ENCODE measurements around the gene FARSA. TPM values are rescaled to one million over a fixed set of nuclear protein-coding genes. Genes with fewer than 3 reads are reported as not detected.
A peak's percentile ranks its signal among the peaks of the same experiment; 100 is the strongest.

FARSA gene
- total and polyA plus RNA-seq, 2 of the 13 experiments (the other 11 are each of a cell fraction or from before 2014, with no cell fraction given), result 25.9 to 72.0 TPM

GRCh38 chr19:12890787-12891552 lies 42.5 kb downstream of the FARSA start, which contains the start of gene GCDH:
Gene GCDH, plus strand, starts transcription at chr19:12891160. Its CDS starts 145 bp downstream, at chr19:12891305.
- under 1% methylated on average over 28 of the region's 49 CpGs for WGBS (ENCODE audit: low lambda C conversion rate)
- Histone ChIP-seq H3K9me3 (ENCODE audit: low read length) (no peaks in the 10 kb centered on the region), H3K9ac (ENCODE audit: insufficient read depth, low read depth, low read length) (peak within 1 kb of the TSS; percentile 80), H3K4me3 (replicated peaks in 1 of 3; ENCODE audit: insufficient read depth in 1 of 3, low read depth in 2 of 3, low read length in 3 of 3) (peak within 1 kb of the TSS; percentile 67 to 95 (median 94)), H3K27me3 (ENCODE audit: control insufficient read depth in 1 of 2, insufficient read depth in 2 of 2, low read length in 2 of 2) (peaks cover 0 to 15% of the 10 kb centered on the region in 2 experiments; a peak in 3 of 5 replicates), H3K79me2 (ENCODE audit: insufficient read depth, low read length) (peaks cover 8% of the 10 kb centered on the region), H3K4me1 (ENCODE audit: insufficient read depth, low read length) (peaks cover 43% of the 10 kb centered on the region), H2AFZ (ENCODE audit: low read length) (no peak within 1 kb of the TSS), H4K20me1 (ENCODE audit: insufficient read depth, low read length) (no peaks in the 10 kb centered on the region), H3K4me2 (ENCODE audit: low read depth, low read length) (peak within 1 kb of the TSS; percentile 97), H3K36me3 (replicated peaks in 1 of 2; ENCODE audit: control insufficient read depth in 1 of 2, insufficient read depth in 2 of 2, low read length in 2 of 2) (peaks cover 8 to 15% of the 10 kb centered on the region in 2 experiments; a peak in 4 of 5 replicates), H3K27ac (ENCODE audit: extremely low read length, insufficient read depth, low read length) (peak within 1 kb of the TSS; percentile 84)
- CTCF ChIA-PET (ENCODE audit: low intra/inter-chr PET ratio, low total read pairs), result no interaction called here
- DNase-seq (ENCODE audit: low spot score) (peak; percentile 99), FAIRE-seq (peak; percentile 99), ATAC-seq (peak; percentile 94)
- POLR2A ChIA-PET, result interaction anchor here (0.5 to 2.2 kb wide), 22 partner anchors 9 to 1141 kb away, joined by 3 to 26 read pairs (median 6); partner anchors contain the start of genes DHPS, DNASE2, FARSA and GADD45GIP1
- in situ Hi-C loops (cut with HindIII; ENCODE audit: extremely low pct_ligation_motif_present, low pct_unique_long_range_greater_than_20kb) (no loop called here), intact Hi-C loops (cut with micrococcal nuclease; ENCODE audit: unreplicated experiment) (no loop called here)
- no TSS peak for BruUV-seq (replicated peaks)
- peak; percentile 87 for TF ChIP-seq PHF20 (CRISPR knock-in tag; IDR thresholded peaks at IDR 0.05)
- TF ChIP-seq ATF4 (CRISPR knock-in tag; IDR thresholded peaks at IDR 0.05), result no peak
- TF ChIP-seq, protein P1, sequence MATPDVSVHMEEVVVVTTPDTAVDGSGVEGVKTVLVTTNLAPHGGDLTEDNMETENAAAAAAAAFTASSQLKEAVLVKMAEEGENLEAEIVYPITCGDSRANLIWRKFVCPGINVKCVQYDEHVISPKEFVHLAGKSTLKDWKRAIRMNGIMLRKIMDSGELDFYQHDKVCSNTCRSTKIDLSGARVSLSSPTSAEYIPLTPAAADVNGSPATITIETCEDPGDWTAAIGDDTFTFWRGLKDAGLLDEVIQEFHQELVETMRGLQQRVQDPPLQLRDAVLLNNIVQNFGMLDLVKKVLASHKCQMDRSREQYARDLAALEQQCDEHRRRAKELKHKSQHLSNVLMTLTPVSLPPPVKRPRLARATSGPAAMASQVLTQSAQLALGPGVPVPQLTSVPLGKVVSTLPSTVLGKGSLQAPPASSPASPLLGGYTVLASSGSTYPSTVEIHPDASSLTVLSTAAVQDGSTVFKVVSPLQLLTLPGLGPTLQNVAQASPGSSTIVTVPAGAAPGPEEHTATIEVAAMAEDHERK (CRISPR knock-in tag; IDR thresholded peaks at IDR 0.05; ENCODE audit: low read depth), result 0 out of 2 replicates have a peak, but pooled peaks have one; percentile 24
- peak; percentile 98 for TF ChIP-seq GATAD1 (CRISPR knock-in tag; IDR thresholded peaks at IDR 0.05)
- no peak for TF ChIP-seq ZNF446 (CRISPR knock-in tag; IDR thresholded peaks at IDR 0.05)
- TF ChIP-seq, protein P2, sequence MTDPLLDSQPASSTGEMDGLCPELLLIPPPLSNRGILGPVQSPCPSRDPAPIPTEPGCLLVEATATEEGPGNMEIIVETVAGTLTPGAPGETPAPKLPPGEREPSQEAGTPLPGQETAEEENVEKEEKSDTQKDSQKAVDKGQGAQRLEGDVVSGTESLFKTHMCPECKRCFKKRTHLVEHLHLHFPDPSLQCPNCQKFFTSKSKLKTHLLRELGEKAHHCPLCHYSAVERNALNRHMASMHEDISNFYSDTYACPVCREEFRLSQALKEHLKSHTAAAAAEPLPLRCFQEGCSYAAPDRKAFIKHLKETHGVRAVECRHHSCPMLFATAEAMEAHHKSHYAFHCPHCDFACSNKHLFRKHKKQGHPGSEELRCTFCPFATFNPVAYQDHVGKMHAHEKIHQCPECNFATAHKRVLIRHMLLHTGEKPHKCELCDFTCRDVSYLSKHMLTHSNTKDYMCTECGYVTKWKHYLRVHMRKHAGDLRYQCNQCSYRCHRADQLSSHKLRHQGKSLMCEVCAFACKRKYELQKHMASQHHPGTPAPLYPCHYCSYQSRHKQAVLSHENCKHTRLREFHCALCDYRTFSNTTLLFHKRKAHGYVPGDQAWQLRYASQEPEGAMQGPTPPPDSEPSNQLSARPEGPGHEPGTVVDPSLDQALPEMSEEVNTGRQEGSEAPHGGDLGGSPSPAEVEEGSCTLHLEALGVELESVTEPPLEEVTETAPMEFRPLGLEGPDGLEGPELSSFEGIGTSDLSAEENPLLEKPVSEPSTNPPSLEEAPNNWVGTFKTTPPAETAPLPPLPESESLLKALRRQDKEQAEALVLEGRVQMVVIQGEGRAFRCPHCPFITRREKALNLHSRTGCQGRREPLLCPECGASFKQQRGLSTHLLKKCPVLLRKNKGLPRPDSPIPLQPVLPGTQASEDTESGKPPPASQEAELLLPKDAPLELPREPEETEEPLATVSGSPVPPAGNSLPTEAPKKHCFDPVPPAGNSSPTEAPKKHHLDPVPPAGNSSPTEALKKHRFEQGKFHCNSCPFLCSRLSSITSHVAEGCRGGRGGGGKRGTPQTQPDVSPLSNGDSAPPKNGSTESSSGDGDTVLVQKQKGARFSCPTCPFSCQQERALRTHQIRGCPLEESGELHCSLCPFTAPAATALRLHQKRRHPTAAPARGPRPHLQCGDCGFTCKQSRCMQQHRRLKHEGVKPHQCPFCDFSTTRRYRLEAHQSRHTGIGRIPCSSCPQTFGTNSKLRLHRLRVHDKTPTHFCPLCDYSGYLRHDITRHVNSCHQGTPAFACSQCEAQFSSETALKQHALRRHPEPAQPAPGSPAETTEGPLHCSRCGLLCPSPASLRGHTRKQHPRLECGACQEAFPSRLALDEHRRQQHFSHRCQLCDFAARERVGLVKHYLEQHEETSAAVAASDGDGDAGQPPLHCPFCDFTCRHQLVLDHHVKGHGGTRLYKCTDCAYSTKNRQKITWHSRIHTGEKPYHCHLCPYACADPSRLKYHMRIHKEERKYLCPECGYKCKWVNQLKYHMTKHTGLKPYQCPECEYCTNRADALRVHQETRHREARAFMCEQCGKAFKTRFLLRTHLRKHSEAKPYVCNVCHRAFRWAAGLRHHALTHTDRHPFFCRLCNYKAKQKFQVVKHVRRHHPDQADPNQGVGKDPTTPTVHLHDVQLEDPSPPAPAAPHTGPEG (CRISPR knock-in tag; IDR thresholded peaks at IDR 0.05), result no peak
- TF ChIP-seq POGK (CRISPR knock-in tag; conservative IDR thresholded peaks at IDR 0.05), result no peak
- no peak for TF ChIP-seq ZNF17 (CRISPR knock-in tag; IDR thresholded peaks at IDR 0.05)
- TF ChIP-seq SP1 (IDR thresholded peaks at IDR 0.05), result no peak
- TF ChIP-seq SP1 (CRISPR knock-in tag; IDR thresholded peaks at IDR 0.05), result peak; percentile 94
- TF ChIP-seq RCOR2 (CRISPR knock-in tag; IDR thresholded peaks at IDR 0.05), result no peak
- 0 out of 2 replicates have a peak, but pooled peaks have one; percentile 17 for TF ChIP-seq ZZZ3 (CRISPR knock-in tag; IDR thresholded peaks at IDR 0.05; ENCODE audit: borderline replicate concordance)
- peak; percentile 48; the same call in 1 of the 2 replicates for TF ChIP-seq ZNF782 (CRISPR knock-in tag; IDR thresholded peaks at IDR 0.05; ENCODE audit: borderline replicate concordance)

Measured in HepG2 (cell line).